HS-5 (cell line): ENCODE results near the gene RAB17.
A peak's percentile ranks its signal among the peaks of the same experiment; 100 is the strongest.

Experiments
- DNase-seq: peaks from one replicate; pipeline ENCODE4 v3.0.0-alpha.2; 2012; ENCODE audit warnings: low read depth

RAB17 gene, protein sequence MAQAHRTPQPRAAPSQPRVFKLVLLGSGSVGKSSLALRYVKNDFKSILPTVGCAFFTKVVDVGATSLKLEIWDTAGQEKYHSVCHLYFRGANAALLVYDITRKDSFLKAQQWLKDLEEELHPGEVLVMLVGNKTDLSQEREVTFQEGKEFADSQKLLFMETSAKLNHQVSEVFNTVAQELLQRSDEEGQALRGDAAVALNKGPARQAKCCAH

DNA sequence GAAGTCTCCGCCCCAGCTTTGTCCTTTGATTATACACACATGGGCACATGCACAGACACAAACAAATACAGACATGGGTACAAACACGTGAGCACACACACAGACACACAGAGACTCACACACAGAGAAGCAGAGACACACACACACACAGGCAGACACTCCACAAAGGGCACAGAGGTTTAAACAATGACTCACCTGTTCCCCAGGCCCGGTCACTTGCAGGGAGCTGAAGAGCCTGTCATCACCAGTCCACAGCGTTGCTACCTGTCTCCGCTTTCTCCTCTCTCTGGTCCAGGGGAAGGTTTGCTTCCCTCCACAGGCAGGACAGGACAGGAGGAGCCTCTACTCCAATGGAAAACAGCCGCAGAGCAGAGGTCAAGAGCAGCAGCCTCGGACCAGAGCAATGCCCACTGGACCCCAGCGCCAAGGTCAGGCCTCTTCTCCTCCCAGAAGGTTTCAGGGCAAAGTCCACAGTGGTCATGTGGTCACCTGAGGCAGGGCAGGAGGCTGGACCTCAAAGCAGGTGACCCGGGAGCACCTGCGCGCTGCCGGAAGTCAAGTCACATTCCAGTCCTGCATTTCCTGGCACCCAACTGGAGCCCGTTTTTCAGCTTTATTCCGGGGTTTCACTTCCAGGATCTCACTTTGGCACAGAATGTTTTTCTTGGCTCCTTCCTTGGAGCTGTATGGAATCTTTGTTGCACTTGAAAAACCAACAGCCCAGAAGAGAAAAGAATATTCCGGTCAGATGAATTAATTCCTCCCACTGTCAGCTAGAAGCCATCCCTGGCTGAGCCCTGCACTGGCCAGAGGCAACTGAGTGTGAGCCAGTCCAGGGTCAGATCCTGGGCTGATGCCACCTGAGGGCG, at the start of gene RAB17:
Gene RAB17 (minus strand): TSS at position 463 of the 869 bp plus-strand sequence. CDS start 4,580 bp downstream, outside the sequence.
- no peak for DNase-seq

DNA sequence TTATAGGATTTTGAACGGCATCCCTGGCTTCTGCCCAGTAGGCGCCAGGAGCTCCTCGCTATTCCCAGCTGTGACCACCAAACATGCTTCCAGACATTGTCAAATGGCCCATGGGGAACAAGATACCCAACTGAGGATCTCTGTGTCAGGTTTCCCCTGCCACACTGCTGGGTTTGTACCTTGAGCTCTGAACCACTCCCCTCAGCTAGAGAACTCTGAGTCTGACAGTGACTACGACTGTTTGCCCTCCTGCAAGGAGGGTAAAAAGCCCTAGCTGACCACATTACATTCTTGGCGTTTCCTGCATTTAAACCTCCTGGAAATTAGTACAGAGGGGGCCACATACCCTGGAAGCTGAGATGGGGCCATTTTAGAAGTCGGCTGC, 49.3 kb upstream of the RAB17 start:
- no peak for DNase-seq

DNA sequence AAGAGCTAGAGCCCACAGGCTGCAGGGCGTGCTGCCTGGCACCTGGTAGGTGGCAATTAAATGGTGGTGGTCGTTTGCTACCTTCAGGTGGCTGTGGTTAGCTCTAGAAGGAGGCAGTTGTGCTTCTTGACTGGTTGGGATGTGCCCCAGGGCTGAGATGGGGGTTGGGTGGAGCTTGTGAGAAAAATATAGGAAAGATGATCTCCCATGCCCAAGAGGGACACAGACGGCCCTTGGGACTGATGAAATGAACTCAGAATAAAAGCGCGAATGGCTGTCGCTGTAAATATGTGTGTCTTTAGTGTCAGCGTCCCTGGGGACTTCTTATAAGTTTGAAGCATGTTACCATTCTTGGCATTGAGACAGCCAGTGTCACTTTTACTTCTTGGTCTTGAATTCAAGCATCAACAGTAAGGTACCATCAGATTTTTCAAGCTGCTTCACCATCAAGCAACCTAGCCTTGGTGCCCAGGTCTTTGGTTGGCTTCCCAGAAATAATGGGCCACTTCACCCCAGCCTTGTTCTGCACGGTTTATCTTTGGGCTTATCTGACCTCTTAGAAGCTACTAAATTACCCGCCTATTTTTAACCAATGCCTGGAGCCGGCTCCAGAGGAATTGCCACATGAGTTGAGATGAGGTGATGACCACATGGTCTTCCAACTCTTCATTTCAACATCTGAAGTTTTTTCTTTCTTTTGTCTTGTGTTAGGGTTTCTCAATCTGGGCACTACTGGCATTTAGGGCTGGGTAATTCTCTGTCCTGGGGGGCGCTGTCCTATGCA, 48.7 kb upstream of the RAB17 start:
- DNase-seq, result no peak

DNA sequence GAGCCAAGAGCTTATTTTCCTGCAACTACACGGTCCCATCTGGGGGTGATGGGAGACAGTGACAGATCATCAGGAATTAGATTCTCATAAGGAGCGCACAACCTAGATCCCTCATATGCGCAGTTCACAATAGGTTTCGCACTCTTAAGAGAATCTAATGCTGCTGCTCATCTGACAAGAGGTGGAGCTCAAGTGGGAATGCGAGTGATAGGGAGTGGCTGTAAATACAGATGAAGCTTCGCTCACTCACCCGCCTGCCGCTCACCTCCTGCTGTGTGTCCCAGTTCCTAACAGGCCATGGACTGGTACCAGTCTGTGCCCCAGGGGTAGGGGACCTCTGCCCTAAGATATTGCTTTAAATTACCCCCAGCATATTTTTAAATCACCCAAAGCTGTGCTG, 47.6 kb upstream of the RAB17 start:
- DNase-seq, result no peak

DNA sequence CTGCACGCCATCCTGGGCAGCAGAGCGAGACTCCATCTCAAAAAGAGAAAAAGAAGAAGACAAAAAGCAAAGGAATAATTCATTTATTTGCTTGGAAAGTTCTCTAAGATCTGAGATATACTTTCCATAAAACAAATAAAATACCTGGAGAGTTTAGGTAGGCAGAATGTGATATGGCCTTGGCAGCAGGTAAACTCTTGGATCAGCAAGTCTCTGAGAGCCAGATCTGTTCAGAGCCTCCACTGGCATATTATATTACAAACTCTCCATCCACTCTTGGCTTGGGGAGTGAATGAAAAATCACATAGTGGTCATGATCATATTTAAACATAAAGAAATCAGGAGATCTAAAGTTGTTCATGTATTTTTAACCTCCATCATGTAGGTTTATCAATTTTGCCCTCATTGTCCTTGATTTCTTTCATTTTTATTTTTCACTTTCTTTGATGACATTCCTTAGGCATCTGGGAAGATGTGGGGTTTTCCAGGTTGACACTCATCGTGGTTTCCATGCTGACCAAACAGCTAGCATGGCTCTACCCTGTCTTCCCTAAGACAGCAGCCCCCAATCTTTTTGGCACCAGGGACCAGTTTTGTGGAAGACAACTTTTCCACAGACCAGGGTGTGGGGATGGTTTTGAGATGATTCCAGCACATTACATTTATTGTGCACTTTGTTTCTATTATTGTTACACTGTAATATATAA, 47.0 kb upstream of the RAB17 start:
- DNase-seq, result no peak

DNA sequence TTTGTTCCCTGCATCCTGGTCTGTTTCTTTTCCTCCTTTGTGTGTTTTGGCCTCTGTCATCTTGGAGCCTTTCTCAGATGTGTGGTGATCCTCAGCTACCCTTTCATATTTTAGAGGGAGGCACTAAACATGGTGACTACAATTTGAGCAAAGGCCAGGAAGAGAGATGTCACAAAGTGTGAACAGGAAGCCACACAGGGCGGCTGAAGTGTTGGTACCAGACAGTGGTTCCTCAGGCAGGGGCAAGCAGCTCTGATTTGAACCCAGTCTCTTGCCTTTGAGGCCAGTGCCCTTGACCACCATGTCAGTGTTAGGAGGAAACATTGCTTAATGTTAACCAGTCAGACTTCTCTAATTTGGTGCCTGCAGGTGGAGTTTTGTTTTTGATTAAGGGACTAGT, 46.0 kb upstream of the RAB17 start:
- DNase-seq, result no peak

DNA sequence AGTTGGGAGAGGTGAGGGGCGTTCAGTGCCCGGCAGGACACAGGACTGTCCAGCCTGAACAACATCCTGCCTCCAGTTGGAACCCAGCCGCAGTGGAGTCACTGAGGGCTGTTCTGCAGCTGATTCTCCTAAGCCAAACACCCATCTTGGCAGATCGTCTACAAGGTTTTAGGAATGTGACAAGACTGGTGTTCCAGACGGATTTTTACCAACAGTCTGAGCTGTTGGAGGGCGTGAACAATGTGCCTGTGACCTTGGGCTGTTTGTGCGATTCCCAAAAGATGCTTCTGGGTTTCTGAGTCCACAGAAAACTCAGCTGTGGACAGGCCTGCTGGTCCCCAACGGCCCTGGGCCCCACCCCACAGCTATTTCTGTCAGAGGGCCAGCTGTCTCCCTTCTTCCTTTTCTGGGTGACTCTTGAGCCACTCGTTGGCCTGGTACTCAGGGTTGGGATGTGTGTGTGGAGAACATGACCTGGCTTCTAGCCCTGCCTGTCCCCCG, 42.6 kb upstream of the RAB17 start:
- DNase-seq, result no peak

DNA sequence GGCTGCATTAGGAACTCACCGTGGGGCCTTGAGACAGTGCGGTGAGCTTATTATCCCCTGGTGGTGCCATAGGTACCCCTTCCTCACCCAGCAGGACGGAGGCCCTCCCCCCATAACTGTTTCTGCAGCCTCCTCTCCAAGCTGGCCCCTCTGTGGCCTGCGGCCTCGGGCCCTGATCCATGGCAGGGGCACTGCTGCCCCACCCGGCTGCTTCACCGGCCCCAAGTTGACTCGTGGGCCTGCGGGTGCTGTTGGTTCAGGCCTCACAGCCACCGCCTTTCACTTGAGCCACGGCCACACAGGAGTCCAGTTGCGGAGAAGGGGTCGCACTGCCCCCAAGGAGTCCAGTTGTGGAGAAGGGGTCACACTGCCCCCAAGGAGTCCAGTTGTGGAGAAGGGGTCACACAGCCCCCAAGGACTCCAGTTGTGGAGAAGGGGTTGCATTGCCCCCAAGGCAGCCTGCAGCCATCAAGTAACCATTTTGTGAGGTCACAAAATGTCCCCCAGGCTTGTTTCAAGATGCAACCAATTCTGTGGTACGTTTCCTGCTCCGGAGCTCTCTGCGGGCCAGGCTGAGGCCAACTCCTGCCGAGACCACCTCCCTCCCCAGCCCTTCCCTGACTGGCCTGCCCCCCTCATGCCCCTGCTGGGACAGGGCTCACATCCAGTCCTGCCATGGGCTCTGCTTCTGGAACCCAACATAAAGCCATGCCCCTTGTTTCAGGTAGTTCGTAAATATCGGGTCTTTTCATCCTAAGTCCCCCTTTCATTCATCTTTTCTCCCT, 41.5 kb upstream of the RAB17 start:
- no peak for DNase-seq

DNA sequence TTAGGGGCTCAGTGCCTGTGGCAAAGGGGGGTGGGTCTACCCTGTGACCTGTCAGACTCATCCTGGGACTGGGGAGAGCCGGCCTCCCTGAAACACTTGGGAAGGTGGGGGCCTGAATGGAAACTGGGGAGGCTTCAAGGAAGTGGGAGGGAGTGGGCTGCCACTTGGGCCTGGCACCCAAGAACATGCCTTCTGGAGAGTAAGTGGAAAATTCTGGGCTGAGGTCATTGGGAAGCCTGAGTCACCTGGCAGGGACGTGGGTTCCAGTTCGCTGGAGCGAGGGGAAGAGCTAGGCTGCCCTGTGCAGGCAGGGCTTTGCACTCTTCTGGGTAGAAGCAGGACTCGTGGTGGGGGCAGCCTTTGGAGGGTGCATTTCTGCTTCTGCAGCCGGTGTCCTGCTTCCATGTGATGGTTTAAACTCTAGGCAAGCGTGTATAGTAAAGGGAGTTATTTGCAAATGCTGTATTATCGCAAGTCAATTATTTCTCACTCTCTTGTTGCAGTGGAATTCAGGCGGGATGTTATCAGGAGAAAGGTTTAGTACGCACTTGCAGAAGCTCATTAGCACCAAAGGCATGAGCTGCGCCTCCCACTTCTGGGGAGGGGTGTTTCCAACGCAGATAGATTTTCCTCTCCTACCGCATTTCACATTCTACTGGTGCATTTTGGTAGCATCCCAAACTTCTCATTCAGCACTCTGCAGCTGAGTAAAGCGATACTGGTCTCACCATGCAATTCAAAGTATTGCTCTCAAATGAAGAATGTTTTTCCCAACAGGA, 40.7 kb upstream of the RAB17 start:
- DNase-seq, result no peak

DNA sequence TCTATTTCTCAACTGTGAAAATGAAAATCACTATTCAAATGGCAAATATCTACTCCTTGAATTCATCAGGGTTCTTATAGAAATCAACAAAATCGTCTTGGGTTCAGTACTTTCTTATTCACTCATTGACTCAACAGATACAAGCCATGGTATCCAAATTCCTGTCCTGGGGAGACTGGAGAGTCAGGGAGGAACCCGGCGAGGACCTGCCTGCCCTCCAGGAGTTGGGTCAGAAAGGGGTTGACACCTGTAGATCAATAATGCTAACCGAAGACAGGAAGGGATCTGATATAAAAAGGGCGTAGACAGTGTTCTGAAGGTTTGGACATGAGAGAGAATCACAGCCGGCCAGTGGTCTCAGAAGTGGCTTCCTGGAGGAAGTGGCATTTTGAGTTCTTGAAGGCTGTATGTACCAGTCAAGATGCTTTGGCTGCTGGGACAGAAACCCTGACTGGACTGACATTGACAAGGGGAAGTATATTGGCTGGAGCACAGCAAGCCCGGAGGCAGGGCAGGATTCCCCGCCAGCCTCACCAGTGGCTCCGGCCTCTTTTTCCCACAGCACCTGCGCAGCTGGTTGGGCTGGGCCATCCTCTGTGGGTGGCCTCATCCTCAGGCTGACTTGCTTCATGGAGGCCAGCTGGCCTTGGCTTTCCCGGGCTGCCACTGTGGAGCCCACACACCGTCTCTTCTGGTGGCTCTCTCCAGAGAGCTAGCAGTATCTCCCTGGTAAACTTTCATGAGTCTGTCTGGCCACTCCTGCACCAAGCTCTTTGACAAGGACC, 39.9 kb upstream of the RAB17 start:
- no peak for DNase-seq

DNA sequence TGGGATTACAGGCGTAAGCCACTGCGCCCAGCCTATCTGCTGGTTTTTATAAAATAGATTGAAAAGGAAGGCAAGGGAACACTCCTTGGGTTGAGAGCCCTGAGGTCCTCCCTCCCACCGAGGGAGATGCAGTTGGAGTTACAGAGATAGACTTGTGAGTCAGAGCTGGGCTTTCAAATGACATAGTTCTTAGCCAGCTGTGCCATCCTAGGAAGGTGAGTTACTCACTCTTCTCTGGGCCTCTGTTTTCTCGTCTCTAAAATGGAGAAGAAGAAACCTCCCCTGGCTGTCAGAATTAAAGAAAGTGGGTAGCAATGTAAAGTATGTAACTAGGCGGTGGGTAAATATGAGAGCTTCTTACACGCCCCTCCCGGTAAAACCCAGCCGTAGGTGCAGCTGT, 39.2 kb upstream of the RAB17 start:
- DNase-seq, result peak; percentile 52

DNA sequence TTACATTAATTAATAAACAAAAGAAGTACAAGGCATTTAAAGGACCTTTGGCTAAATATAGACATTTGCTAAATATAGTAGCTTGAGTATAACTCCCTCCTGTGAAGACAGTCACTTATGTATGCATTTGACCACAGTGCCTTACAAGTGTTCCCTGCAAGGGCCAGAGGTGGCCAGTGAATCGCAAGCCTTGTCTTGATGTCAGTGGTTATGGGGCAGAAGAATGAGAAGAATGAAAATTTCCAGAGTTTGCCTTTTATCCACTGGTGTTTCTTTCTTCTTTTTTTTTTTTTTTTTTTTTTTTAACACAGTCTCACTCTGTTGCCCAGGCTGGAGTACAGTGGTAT, 38.6 kb upstream of the RAB17 start:
- DNase-seq, result no peak

DNA sequence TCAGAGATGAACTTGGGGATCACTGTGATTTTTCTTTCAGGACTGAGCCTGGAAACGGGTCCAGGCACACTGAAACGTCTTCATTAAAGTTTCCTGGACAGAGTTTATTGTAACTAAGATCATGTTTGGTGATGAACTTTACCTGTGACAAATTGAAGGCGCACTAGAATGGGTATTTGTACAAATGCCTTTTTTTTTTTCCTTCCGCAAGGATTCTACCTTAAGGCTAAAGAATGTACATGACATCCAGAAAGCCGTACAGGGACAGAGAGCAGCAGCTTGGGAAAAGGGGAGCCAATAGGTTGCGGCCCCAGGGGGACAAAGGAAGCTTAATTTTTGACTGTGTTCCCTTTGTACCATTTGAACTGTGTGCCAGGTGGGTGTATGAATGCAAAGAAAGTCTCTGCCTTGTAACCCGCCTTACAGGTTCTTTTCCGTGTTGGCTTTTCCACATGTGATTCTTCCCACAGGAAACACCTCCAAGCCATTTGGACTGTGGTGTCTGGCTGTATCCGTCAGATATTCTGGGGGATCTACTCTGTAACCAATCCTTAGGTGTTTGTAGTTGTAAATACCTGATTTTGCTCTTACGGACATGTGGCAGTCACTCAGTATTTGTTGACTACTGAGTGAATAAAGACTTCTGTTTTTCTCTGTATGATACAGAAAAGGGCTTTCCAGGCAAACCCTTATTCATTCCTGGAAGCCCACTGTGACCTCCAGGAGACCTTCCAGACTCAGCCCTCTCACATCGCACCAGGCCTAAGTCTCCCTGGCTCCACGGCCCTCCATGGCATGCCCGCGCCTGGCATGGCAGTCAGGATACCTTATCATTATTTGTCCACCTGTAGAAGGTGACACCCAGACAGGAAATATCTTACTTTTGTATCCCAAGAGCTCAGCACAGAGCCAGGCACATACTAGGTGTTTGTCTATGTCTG, 38.0 kb upstream of the RAB17 start:
- DNase-seq, result no peak

DNA sequence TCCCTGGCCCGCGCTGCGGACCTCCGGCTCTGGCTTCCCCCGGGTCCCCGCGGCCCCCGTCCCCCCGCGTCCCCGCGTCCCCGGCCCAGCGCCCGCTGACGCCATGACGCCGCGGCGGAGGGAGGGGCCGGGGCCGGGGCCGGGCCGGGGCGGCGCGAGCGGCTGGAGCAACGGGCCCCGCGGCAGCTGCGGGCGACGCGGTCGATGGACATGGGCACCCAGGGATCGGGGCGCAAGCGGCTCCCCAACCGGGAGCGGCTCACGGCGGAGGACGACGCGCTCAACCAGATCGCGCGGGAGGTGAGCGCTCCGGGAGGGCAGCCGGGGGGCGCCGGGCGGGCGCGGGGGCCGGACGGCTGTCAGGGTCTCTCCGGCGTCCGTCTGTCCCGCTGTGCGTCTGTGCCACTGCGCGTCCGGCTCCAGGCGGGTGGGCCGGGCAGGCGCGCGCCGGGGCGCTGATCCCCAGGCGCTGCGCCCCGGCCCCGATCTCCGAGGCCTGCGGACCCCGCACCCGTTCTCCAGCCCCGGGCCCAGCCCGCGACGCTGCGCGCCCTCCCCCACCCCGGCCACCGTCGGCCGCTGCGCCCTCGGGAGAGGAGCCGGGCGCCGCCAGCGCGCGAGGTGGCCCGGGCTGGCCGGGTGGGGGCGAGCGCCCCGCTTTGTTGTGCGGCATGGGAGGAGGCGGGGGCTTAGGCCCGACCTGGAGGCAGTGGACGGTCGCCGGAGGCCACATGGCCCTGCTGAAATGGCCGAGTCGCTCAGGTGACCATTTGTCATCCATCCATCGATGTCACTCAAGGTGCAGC, 37.1 kb upstream of the RAB17 start, which contains the start of gene LRRFIP1:
Gene LRRFIP1 (plus strand): TSS at position 147 of the 806 bp plus-strand sequence. CDS start 58 bp downstream, at position 205.
- no peak for DNase-seq

DNA sequence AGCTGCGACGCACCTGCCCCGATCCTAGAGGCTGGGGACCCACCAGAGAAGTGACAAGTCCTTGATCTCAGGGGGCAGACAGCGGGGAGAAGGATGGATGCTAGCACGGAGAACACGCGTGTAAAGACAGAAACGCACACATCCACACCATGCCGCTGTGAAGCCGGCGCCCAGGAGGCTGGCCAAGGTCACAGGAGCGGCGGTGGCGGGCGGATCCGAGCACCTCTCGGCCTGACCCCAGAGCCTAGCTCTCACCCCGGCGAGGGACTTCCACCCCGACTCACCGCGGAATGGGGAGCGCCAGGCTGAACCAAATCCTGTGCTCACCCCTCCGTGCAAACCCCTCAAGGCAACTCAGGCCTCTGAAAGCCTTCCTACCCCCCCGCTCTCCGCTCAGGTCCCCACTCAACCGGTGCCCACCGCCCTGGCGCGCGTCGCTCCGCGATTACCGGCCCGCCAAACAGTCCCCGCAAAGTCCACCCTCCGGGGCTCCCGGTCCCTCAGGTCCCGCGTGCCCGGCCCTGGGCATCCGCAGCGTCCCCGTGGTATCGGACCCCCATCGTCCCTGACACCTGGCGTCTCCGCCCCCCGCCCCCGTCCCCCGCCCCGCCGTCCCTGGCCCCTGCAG, 36.4 kb upstream of the RAB17 start:
- no peak for DNase-seq

DNA sequence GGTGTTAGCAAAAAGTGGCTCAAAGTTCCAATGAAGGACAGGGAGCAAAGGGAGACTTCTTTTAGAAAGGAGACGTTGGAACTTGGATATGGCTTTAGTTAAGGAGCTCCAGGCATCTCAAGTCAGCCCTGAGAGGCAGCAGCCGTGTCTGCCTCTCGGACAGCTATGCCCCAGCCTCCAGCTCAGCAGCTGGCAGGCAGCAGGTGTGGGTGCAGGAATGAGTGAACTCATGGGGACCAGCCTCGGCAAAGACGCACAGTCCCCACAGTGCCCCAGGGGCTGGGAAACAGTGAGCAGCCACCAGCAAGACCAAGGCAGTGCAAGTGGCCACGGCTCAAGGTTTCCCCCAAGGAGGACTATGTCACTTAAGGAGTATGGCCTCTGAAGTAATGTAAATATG, 35.2 kb upstream of the RAB17 start:
- DNase-seq, result no peak

DNA sequence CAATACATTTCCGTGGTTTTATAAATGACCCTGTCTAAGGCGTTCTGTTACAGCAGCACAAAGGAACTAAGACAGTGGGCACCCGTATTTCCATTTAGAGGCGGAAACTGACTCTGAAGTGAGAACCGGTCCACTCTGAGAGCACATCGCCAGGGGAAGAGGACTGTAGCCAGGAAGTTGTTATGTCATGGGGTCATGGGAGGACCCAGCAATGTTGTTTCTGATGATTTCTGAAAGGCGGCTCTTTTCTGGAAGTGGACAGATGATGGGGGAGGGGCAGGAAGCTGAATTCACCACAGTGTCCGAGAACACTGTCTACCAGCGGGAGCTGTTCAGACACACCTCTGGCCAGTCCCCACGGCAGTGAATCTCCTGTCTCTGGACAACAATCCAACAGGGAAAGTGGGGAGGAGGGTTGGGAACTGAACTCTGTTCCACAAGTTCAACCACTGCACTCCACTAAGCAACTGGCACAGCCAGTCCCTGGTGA, 34.7 kb upstream of the RAB17 start:
- DNase-seq, result no peak
